Measurements from ENCODE around the gene RSBN1L.

The RSBN1L gene

DNA sequence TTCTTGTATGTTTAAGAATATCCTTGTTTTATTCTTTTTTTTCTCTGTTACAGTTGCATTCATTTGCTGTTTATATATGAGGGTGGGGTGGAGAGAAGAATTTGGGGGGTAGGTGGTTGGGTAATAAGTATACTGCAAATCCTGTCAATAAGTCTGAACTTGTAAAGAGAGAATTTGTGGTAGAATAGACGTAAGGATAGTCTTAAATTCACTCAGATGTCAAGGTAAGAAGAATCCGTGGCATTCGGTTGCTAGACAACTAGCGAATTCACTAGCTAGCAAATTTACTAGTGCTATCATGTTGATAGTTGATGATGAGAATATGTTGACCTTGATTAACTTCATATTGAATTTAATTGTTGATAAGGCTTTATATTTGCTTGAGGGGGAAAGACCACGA is 40.7 kb downstream of the RSBN1L start:
- in situ Hi-C loops (cut with MboI; ENCODE audit: low sequenced_read_pairs, unreplicated experiment): no loop called here
- TF ChIP-seq, protein P1, sequence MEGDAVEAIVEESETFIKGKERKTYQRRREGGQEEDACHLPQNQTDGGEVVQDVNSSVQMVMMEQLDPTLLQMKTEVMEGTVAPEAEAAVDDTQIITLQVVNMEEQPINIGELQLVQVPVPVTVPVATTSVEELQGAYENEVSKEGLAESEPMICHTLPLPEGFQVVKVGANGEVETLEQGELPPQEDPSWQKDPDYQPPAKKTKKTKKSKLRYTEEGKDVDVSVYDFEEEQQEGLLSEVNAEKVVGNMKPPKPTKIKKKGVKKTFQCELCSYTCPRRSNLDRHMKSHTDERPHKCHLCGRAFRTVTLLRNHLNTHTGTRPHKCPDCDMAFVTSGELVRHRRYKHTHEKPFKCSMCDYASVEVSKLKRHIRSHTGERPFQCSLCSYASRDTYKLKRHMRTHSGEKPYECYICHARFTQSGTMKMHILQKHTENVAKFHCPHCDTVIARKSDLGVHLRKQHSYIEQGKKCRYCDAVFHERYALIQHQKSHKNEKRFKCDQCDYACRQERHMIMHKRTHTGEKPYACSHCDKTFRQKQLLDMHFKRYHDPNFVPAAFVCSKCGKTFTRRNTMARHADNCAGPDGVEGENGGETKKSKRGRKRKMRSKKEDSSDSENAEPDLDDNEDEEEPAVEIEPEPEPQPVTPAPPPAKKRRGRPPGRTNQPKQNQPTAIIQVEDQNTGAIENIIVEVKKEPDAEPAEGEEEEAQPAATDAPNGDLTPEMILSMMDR (IDR thresholded peaks at IDR 0.05; ENCODE audit: borderline replicate concordance, control extremely low read depth, extremely low read depth, insufficient read depth, missing control alignments): no peak

DNA sequence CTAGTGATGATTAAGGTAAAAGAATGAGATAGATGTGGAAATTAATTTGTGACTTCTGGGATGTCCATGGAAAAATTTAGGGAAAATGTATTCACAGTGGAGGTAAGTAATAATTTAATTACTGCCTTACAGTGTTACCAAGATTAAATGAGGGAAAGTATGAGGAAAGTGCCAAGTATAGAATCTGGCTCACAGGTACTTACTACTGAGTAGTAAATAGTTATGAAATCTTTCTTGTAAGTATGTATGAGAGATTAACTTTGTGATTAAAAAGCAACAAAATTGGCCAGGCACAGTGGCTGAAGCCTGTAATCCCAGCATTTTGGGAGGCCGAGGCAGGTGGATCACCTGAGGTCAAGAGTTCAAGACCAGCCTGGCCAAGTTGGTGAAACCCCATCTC is 42.1 kb downstream of the RSBN1L start:
- TF ChIP-seq, protein P1 (IDR thresholded peaks at IDR 0.05; ENCODE audit: borderline replicate concordance, control extremely low read depth, extremely low read depth, insufficient read depth, missing control alignments): no peak
- in situ Hi-C loops (cut with MboI; ENCODE audit: low sequenced_read_pairs, unreplicated experiment): no loop called here
- no peak for DNase-seq (ENCODE audit: low spot score)

More for the DNA sequence above, 40.7 kb downstream of the RSBN1L start:
- no peak for DNase-seq (ENCODE audit: low spot score)

DNA sequence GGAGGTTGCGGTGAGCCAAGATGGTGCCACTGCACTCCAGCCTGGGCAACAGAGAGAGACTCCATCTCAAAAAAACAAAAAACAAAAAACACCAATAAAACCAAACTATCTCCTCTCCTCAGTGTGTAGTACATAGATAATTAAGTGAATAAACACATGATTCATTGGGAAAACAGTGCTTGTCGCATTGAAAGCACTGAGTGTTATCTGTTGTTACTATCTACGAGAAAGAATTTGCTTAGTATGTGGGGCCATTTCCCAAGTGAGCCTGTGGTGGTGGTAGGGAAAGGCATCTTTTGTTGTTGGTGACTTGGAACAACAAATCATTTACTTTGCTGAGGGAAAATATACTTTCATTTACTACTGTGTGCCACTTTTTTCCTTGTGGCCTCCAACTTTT is 42.6 kb downstream of the RSBN1L start:
- TF ChIP-seq, protein P1 (IDR thresholded peaks at IDR 0.05; ENCODE audit: borderline replicate concordance, control extremely low read depth, extremely low read depth, insufficient read depth, missing control alignments): no peak
- in situ Hi-C loops (cut with MboI; ENCODE audit: low sequenced_read_pairs, unreplicated experiment): no loop called here
- no peak for DNase-seq (ENCODE audit: low spot score)

DNA sequence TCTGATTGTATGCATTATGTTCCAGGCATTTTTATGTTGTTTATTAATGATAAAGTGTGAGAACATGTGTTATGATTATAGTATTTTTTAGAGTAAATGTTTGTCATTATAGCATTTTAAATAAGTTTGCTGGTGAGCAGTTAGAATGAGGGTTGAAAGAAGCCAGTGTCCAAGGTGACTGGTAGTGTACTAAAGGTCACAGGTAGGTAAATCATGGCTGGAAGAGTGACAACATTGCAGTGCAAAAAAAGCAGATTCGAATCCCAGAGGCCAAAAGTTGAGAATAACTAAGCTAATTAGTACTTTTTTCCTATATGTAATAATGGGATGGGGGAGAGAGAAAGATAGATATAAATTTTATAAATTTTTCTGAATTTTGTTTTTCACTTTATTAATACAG is 44.0 kb downstream of the RSBN1L start:
- TF ChIP-seq, protein P1 (IDR thresholded peaks at IDR 0.05; ENCODE audit: borderline replicate concordance, control extremely low read depth, extremely low read depth, insufficient read depth, missing control alignments): no peak
- DNase-seq (ENCODE audit: low spot score): no peak
- in situ Hi-C loops (cut with MboI; ENCODE audit: low sequenced_read_pairs, unreplicated experiment): no loop called here

DNA sequence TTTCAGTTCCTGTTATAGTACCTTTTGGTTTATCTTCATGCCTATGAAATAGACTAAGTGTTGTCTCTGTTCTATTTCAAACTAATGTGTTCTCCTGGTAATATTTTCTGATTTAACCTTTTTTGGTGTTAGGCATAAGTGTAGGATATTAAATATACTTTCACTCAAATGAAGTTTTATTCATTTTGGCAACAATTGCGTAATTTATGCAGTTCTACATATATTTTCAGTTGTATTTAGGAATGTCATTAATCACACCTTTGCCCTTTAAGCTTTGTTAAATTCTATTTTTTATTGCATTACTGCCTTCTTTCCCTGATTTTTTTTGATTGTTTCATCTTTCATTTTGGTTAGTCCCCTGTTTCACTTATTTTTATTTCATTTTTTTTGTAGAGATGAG is 47.3 kb downstream of the RSBN1L start:
- no peak for DNase-seq (ENCODE audit: low spot score)
- in situ Hi-C loops (cut with MboI; ENCODE audit: low sequenced_read_pairs, unreplicated experiment): no loop called here
- TF ChIP-seq, protein P1 (IDR thresholded peaks at IDR 0.05; ENCODE audit: borderline replicate concordance, control extremely low read depth, extremely low read depth, insufficient read depth, missing control alignments): no peak

DNA sequence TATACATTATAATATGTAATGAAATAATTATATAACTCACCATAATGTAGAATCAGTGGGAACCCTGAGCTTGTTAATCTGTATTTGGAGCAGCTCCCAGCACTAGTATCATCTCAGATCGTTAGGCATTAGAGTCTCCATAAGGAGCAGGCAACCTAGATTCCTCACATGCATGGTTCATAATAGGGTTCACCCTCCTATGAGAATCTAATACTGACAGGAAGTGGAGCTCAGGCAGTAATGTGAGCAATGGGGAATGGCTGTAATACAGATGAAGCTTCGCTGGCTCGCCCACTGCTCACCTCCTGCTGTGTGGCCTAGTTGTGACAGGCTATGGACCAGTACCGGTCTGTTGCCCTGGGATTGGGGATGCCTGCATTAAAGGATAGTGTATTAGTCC is 49.5 kb downstream of the RSBN1L start:
- TF ChIP-seq, protein P1 (IDR thresholded peaks at IDR 0.05; ENCODE audit: borderline replicate concordance, control extremely low read depth, extremely low read depth, insufficient read depth, missing control alignments): no peak
- no peak for DNase-seq (ENCODE audit: low spot score)
- in situ Hi-C loops (cut with MboI; ENCODE audit: low sequenced_read_pairs, unreplicated experiment): no loop called here

Data from GM13976 (cell line).